Glomerular endothelial cell (primary cell): ENCODE results near the gene CEP192. TPM values are rescaled to one million over a fixed set of nuclear protein-coding genes. Genes with fewer than 3 reads are reported as not detected.
"Not testable (repeated sequence)": the region's sequence is repeated elsewhere in the genome, so short reads cannot be mapped to it uniquely, and the experiment has no call there.

Experiments
- DNase-seq: peaks from one replicate; pipeline ENCODE4 v3.0.0-alpha.2; 2011; ENCODE audit warnings: low read depth, low spot score; ENCODE audit errors: extremely low read depth
- total RNA-seq: library from RNA; depleted of rRNA; stranded (reverse); fragments of >200 nt; gene quantifications from 2 replicates; pipeline ENCODE4 v1.2.3, GENCODE V29; 2015

Gene CEP192, protein sequence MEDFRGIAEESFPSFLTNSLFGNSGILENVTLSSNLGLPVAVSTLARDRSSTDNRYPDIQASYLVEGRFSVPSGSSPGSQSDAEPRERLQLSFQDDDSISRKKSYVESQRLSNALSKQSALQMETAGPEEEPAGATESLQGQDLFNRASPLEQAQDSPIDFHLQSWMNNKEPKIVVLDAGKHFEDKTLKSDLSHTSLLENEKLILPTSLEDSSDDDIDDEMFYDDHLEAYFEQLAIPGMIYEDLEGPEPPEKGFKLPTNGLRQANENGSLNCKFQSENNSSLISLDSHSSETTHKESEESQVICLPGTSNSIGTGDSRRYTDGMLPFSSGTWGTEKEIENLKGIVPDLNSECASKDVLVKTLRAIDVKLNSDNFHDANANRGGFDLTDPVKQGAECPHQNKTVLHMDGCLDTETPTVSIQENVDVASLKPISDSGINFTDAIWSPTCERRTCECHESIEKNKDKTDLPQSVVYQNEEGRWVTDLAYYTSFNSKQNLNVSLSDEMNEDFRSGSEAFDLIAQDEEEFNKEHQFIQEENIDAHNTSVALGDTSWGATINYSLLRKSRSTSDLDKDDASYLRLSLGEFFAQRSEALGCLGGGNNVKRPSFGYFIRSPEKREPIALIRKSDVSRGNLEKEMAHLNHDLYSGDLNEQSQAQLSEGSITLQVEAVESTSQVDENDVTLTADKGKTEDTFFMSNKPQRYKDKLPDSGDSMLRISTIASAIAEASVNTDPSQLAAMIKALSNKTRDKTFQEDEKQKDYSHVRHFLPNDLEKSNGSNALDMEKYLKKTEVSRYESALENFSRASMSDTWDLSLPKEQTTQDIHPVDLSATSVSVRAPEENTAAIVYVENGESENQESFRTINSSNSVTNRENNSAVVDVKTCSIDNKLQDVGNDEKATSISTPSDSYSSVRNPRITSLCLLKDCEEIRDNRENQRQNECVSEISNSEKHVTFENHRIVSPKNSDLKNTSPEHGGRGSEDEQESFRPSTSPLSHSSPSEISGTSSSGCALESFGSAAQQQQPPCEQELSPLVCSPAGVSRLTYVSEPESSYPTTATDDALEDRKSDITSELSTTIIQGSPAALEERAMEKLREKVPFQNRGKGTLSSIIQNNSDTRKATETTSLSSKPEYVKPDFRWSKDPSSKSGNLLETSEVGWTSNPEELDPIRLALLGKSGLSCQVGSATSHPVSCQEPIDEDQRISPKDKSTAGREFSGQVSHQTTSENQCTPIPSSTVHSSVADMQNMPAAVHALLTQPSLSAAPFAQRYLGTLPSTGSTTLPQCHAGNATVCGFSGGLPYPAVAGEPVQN (N-terminal part only)
- 15.1 and 16.0 TPM in 2 replicates for total RNA-seq

DNA sequence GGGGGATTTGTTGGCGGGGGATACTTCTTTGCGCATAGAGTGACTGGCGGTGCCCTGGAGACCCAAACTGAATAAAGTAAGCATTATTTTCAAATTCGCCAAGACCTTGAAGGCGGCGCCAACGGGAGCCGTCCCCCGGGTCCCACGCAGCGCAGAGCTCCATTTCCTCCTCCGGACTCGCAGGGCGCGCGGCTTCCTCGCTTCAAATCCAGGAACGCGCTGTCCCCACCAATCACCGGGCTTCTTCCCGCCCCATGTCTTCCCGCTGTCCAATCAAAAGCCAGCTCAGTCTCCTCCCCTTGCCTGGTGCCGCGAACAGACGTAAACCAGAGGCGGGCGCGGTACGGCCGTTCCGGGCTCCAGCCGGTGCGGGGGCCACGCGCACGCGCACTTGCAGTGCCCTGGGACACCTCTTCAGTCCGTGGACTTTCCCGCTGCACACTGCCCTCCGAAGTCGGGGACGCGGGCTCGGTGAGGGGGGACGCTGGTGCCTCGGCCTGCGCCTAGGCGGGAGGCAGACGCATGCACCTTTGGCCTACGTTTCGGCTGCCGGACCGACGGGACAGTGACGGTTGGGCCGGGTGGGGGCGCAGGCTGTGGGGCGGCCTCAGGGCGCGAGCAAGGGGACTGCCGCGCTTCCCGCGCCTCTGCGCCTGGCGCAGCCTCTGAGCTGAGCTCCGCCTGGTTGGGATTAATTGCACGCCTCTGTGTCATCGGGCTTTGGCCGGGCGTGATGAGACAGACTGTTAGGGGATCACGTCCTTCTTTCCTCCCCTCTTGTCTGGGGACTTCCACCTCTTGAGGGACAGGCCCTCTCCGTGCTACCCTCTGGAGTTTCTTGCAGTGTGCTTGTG lies at the start of gene CEP192:
TSS of gene CEP192 (plus strand) at position 396 of the 854 bp plus-strand sequence. CDS start 8,063 bp downstream, outside the sequence.
- DNase-seq, result peak; percentile 89

DNA sequence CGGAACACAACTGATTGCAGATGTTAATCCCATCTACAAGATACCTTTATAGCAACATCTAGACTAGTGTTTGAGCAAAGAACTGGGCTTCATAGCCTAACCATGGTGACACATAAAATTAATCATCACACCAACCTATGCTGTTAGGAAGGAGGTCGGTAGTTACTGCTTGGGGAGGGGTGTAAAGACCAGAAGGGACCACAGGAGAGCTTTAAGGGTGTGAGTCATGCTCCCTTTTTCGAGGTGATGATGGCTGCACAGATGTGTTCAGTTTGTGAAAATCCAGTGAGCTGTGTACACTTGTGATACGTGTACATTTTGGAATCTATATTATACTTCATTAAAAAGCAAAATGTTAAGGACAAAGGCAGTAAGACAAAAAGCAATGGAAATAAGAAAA lies 47.9 kb upstream of the CEP192 start:
- no peak for DNase-seq

DNA sequence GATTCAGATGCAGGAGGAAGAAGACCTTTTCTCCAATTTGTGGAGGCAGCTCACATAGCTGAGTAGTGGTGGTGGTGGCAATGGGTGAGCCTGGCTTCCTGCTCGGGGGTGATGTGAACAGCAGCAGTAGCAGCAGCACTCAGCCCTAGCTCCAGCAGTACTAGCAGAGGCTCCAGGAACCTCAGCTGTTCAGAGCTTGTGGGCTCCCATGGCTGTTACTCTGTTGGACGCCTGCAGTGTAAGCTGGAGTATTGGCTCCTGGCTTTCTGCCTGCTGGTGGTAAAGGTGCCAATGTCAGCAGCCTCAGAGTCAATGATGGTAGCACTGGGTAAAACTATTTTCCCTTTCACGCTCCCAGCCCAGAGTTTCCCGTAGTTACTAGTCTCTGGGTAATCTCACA lies 46.5 kb upstream of the CEP192 start:
- no peak for DNase-seq

DNA sequence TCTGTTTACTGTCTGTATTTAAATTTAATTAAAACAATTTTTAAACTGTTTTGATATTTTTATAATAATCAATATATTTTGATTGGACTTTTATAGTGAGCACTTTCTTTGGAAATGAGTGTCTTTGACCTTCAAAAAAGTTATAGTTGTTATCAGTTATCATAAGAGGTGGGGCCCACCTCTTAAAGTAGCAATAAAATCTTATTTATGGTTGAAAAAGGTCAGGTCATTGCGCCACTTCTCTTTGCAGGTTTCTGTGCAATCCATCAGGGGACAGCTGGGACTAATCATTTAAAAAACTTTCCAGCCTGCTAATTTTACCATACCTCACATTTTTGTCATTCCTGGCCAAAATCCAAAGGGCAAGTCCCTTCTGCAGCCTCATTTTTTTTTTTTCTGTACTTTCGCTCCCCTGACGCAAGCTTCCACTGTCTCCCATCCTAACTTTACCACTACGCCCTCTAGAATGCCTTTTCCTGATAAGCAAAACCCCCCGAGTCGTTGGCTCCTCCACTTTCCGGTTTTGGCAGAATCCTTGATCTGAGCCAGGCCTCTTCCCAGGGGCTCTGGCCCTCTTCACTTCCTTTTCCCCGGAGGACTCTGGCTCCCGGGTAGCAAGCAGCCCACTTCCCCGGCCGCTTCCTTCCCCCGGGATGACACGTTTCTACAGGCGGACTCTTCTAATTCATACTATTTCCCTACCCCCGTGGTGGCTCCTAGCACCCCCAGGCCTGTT lies 44.4 kb upstream of the CEP192 start:
- DNase-seq, result peak; percentile 12

DNA sequence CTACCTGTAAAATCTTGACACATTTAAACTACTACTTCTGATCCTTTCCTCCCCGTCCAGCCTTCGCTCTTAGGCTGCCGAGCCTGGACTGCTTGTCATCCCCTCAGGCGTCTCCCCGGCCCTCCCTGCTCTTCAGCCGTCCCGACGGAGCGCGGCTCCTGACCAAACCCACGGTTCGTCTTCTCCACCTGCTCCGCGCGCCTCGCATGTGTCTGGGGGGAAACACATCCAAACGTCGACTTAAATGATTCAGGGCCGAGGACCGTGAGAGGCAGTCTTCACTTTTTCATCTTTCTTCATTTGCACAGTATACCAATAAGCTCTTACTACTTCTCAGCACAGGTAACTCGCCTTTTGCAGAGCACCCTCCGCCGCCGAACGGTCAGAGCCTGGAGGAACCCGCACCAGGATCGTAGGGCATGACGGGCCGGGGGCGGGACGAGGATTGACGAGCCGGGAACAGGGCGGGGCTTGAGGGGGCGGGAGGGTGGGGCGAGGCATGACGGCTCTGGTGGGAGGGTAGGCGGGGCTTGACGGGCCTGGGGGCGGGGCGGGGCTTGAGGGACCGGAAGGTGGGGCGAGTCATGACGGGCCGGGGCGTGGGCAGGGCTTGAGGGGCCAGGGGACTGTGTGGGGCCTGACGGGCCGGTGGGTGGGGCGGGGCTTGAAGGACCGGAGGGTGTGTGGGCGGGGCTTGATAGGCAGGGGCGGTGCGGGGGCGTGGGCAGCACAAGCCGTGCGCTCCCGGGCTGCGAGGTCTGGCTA lies 43.7 kb upstream of the CEP192 start, which contains the start of gene SEH1L:
TSS of gene SEH1L (plus strand) at position 727 of the 765 bp plus-strand sequence. CDS start 111 bp downstream, outside the sequence.
- peak; percentile 60 for DNase-seq

DNA sequence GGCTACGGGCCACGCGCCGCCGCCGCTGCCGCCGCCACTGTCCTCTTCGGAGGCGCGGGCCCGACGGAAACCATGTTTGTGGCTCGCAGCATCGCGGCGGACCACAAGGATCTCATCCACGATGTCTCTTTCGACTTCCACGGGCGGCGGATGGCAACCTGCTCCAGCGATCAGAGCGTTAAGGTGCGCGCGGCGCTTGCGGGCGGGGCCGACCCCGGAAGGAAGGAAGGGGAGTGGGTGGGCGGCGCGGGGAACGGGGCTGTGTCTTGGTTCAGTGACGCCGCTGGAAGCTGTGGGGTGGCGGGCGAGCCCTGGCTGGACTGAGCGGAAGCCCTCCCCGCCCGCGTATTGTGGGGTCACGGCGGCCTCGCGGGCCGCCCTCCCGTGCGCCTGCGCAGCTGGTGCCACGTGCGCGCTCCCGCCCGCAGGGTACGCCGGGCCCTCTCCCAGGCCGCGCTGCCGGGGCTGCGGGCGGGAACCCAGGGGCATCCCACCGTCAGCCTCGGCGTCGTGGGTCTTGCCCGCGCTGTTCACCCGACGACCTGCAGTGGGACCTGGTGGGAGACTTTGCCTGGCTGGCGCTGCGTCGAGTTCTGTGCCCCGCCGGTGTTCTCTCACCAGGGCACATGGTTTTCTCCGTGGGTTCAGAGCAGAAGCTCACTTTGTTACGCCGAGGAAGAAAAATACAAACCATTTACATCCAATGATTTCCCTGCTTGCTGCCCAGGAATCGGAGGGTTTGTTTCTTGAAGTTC lies 42.9 kb upstream of the CEP192 start:
- DNase-seq, result peak; percentile 45

DNA sequence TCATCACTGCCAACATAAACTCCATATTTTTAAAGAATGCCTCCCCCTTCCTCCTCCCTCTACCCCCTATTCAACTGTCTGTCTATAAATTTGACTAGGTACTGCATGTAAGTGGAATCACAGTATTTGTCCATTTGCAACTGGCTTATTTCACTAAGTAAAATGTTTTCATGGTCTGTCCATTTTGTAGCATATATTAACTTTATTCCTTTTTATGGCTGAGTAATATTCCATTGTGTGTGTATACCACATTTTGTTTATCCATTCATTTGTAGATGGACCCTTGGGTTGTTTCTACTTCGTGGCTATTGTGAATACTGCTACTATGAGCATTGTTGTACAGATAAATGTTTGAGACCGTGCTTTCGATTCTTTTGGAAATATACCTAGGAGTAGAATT lies 32.7 kb upstream of the CEP192 start:
- DNase-seq, result no peak

DNA sequence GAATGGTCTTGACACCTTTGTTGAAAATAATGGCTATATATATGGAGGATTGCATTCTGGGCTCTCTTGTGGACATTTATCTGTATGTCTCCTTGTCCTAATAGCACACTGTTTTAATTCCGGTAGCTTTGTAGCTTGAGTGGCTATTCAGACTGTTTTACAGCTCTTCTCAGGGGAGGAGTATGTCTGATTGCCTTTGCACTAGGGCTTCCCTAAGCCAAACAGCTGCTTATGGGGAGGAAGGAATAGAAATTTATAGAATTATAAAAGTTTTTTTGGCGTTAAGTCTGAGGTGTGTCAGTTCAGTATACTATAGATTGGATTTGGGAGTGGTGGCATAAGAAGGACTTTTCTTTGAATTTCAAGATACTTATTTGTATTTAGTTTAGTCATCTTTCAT lies 30.8 kb upstream of the CEP192 start:
- DNase-seq, result no peak

DNA sequence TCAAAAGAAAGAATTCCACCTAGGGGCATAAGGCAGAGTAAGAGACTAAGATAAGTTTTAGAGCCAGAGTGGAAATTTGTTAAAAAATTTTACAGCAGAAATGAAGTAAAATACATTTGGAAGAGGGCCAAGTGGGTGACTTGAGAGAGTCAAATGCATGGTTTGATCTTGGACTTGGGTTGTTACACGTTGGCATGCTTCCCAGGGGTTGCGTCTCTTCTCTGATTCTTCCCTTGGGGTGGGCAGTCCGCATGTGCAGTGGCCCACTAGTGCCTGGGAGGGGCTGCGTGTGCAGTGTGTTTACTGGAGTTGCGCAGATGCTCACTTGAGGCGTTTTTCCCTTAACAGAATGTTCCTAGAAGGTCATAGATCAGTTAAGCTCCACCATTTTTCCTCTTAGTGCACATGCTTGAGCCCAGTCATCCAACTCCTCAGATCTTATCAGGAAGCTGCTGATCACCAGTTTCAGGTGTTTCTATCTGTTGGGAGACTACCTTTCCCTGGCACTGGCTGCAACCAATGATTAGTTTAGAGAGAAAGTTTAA lies 30.2 kb upstream of the CEP192 start:
- no peak for DNase-seq

DNA sequence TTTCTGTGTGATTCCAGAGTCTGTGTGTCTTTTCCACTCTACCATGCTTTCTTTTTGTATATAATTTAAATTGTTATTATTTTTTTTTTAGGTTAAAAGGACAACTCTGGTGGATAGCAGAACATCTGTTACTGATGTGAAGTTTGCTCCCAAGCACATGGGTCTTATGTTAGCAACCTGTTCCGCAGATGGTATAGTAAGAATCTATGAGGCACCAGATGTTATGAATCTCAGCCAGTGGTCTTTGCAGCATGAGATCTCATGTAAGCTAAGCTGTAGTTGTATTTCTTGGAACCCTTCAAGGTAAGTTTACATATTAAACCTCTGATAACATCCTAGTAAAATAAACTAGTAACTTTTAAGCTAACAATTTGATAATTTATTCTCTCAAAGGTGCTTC lies 28.1 kb upstream of the CEP192 start:
- no peak for DNase-seq

DNA sequence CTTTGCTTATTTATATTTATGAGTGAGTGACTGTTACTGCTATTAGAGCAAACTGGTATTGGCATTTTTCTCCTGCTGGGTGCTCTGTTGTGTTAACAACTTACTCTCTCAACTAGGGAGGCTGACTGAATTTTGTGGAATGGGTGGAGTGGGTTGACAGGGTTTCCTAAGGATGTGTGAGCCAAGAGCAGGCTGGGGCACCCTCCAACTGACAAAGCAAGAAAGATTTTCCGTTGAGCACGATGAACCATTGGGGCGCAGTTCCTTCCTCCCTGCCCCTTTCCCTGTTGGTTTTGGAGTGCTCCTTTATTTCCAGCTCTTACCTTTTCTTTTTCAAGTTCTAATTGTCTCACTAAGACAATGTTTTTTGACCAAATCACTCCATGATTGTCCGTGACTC lies 23.0 kb upstream of the CEP192 start:
- DNase-seq, result no peak

DNA sequence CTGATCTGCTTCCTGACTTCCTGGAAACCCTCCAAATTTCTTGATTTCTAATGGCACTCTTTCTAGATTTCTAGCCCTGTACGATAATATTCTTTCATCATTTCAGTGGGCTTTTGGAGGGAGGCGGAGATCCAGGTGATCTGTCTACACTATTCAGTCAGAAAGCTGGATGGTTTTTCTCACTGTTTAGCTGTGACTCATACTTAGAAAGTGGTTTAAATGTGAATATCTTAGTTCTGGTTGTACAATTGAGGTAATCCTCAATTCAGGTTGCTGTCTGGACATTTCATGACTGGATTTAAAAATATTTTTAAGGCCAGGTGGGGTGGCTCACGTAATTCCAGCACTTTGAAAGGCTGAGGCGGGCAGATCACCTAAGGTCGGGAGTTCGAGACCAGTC lies 22.5 kb upstream of the CEP192 start:
- DNase-seq, result no peak

DNA sequence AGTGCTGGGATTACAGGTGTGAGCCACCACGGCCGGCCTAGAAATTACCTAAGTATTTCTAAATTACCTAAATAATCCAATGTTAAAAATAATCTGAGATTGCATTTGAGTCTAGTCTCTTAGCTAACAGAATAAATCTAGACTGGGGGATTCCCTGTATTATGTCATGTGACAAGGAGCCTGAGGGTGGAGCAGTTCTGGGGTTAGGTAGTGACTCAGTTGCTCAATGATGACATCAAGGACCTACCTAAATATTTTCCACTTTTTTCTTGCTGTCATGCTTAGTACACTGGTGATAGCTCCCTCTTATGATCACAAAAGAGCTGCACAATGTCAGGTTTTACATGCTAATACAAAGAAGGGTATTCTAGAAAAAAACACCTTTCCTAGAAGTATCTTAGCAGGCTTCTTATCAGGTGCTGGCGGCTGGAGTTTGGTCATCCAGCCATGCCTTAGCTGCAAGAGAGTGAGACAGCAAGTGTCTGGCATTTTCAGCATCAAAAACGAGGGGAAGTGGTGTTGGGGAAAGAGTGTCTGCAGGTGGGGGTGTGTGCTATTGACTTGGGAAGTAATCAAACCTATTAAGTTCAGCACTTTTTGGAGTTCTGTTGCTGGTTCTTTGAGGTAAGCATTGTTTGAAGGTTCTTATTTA lies 17.5 kb upstream of the CEP192 start:
- DNase-seq, result no peak

DNA sequence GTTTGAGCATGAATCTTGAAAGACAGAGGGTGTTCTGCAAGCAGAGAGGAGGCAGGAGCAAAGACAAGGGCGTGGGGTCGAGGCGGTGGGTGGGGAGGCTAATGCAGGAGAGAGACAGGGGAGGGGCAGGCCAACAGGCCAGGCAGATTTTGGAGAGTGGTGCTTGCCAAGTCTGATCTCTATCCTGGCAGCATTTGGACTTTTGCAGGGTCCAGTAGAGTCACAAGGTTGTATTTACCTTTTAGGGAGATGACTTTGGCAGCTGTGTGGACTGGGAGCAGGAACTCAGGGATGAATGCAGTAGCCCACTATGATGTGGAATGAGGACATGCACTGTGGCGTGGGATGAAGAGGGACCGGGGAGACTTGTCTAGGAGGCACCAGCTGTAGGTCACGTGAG lies 15.7 kb upstream of the CEP192 start:
- no peak for DNase-seq

DNA sequence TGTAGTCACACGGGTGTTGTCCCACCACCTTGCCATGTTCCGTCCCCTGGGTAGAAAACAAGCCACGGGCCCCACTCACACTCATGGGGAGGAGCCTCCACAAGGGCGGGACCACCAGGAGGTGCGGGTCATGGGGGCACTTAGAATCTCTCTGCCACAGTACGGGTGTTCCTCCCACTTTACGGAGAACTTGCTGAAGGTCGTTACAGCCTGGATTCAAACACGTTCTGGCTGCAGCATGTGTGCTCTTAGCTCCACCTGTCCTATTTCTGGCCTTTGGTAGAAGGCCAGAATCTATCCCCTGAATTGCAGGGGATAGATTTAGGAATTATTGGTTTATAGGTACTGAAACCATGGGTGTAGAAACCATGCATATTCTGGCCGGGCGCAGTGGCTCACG lies 14.9 kb upstream of the CEP192 start:
- no peak for DNase-seq

DNA sequence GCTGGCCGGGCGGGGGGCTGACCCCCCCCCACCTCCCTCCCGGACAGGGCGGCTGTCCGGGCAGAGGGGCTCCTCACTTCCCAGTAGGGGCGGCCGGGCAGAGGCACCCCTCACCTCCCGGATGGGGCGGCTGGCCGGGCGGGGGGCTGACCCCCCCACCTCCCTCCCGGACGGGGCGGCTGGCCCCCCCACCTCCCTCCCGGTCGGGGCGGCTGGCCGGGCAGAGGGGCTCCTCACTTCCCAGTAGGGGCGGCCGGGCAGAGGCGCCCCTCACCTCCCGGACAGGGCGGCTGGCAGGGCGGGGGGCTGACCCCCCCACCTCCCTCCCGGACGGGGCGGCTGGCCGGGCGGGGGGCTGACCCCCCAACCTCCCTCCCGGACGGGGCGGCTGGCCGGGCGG lies 11.1 kb upstream of the CEP192 start:
- not testable (repeated sequence) for DNase-seq
